ENCODE measurements around the gene HPGD. TPM values are rescaled to one million over a fixed set of nuclear protein-coding genes. Genes with fewer than 3 reads are reported as not detected.
"Not testable (repeated sequence)": the region's sequence is repeated elsewhere in the genome, so short reads cannot be mapped to it uniquely, and the experiment has no call there.

Gene HPGD
- polyA plus RNA-seq, 1 of the 3 experiments (the other 2 are of a cell fraction) = not detected

- H3K79me2 ChIP-seq (ENCODE audit: insufficient read depth) = no peaks in the 10 kb centered on the region
- H4K20me1 ChIP-seq (ENCODE audit: insufficient read depth) = no peaks in the 10 kb centered on the region
- H3K9me3 ChIP-seq = no peaks in the 10 kb centered on the region
- H3K27me3 ChIP-seq (ENCODE audit: insufficient read depth) = no peaks in the 10 kb centered on the region
- no peaks in the 10 kb centered on the region for H3K9me2 ChIP-seq
- no peak overlapping the region for H3K27ac ChIP-seq (ENCODE audit: low read depth in 2 of 2, low read length in 1 of 2)
- no peaks in the 10 kb centered on the region for H3K4me1 ChIP-seq (ENCODE audit: control insufficient read depth in 1 of 2, insufficient read depth in 2 of 2, low read depth in 1 of 2, low read length in 1 of 2)
- H3K9ac ChIP-seq = no peak overlapping the region
- H3K4me3 ChIP-seq (ENCODE audit: low read depth in 2 of 2, low read length in 1 of 2) = no peak overlapping the region
- CTCF ChIA-PET = no interaction called here
- no peaks in the 10 kb centered on the region for H3F3A ChIP-seq (replicated peaks; ENCODE audit: insufficient read depth)
- no peaks in the 10 kb centered on the region for H3K36me3 ChIP-seq (replicated peaks in 1 of 2; ENCODE audit: control insufficient read depth in 1 of 2, insufficient read depth in 2 of 2, low read length in 1 of 2)
- no peak for DNase-seq
- TF ChIP-seq POLR2AphosphoS5 (IDR thresholded peaks at IDR 0.05; ENCODE audit: low read depth, low read length) (no peak), RXRA (IDR thresholded peaks at IDR 0.05; ENCODE audit: borderline replicate concordance, low read depth) (no peak), PBX3 (IDR thresholded peaks at IDR 0.05) (no peak), MEF2A (IDR thresholded peaks at IDR 0.05; ENCODE audit: borderline replicate concordance, low read depth) (no peak), NRF1 (IDR thresholded peaks at IDR 0.05; ENCODE audit: low read depth, low read length) (no peak), GABPA (IDR thresholded peaks at IDR 0.05; ENCODE audit: low read depth) (no peak), MXI1 (IDR thresholded peaks at IDR 0.05; ENCODE audit: low read depth, low read length) (no peak), RFX5 (IDR thresholded peaks at IDR 0.05; ENCODE audit: low read length) (no peak), SMC3 (IDR thresholded peaks at IDR 0.05; ENCODE audit: low read depth, low read length) (no peak), USF2 (IDR thresholded peaks at IDR 0.05; ENCODE audit: borderline replicate concordance, low read depth, low read length) (no peak), REST (IDR thresholded peaks at IDR 0.05; ENCODE audit: low read depth, low read length) (no peak), CTCF (IDR thresholded peaks at IDR 0.05) (no peak), MAX (IDR thresholded peaks at IDR 0.05; ENCODE audit: low read depth) (no peak), USF1 (IDR thresholded peaks at IDR 0.05; ENCODE audit: borderline replicate concordance, low read depth) (no peak), ZBTB33 (IDR thresholded peaks at IDR 0.05; ENCODE audit: borderline replicate concordance, low read depth) (no peak), NFIC (IDR thresholded peaks at IDR 0.05; ENCODE audit: borderline replicate concordance) (no peak), RAD21 (IDR thresholded peaks at IDR 0.05; ENCODE audit: low read length) (no peak)
- no peak overlapping the region for H3K4me2 ChIP-seq
- 0% methylated on average over 3 of the region's 3 CpGs for WGBS (ENCODE audit: low lambda C conversion rate)
- POLR2A ChIA-PET = no interaction called here
- H2AFZ ChIP-seq (ENCODE audit: low read depth) = no peak overlapping the region
Observed at GRCh38 chr4:174490451-174490961, 31.8 kb downstream of the HPGD start.

GRCh38 chr4:174488368-174488767 is 33.9 kb downstream of the HPGD start:
- H3K27ac ChIP-seq (ENCODE audit: low read depth in 2 of 2, low read length in 1 of 2); H4K20me1 ChIP-seq (ENCODE audit: insufficient read depth); H3K27me3 ChIP-seq (ENCODE audit: insufficient read depth); H3K4me3 ChIP-seq (ENCODE audit: low read depth in 2 of 2, low read length in 1 of 2); H2AFZ ChIP-seq (ENCODE audit: low read depth); H3F3A ChIP-seq (replicated peaks; ENCODE audit: insufficient read depth); CTCF ChIA-PET; H3K4me1 ChIP-seq (ENCODE audit: control insufficient read depth in 1 of 2, insufficient read depth in 2 of 2, low read depth in 1 of 2, low read length in 1 of 2); H3K9ac ChIP-seq; H3K79me2 ChIP-seq (ENCODE audit: insufficient read depth); H3K9me3 ChIP-seq; DNase-seq; POLR2A ChIA-PET; H3K4me2 ChIP-seq; H3K9me2 ChIP-seq; H3K36me3 ChIP-seq (replicated peaks in 1 of 2; ENCODE audit: control insufficient read depth in 1 of 2, insufficient read depth in 2 of 2, low read length in 1 of 2): not testable (repeated sequence)
- WGBS (ENCODE audit: low lambda C conversion rate) = 63% methylated on average over 10 of the region's 10 CpGs

Measured in SK-N-SH (cell line).